T-helper 1 cell (primary cell): Measurements from ENCODE around the gene EYS.
A peak's percentile ranks its signal among the peaks of the same experiment; 100 is the strongest.

Experiments
- DNase-seq, 5 donors: peaks; one replicate each; pipeline ENCODE4 v3.0.0-alpha.2; 2012 to 2020

EYS gene

GRCh38 chr6:64415926-64416325, 1291.1 kb downstream of the EYS start:
- no peak for DNase-seq

GRCh38 chr6:64411226-64411625, 1295.8 kb downstream of the EYS start:
- DNase-seq = no peak

- DNase-seq = no peak
Observed at GRCh38 chr6:64409948-64410347, 1297.1 kb downstream of the EYS start.

- no peak for DNase-seq
Observed at GRCh38 chr6:64404396-64404795, 1302.6 kb downstream of the EYS start.

- no peak for DNase-seq
Observed at GRCh38 chr6:64383277-64383676, 1323.7 kb downstream of the EYS start.

- no peak for DNase-seq
Observed at GRCh38 chr6:64376394-64376793, 1330.6 kb downstream of the EYS start.

GRCh38 chr6:64357430-64357829, 1349.6 kb downstream of the EYS start:
- DNase-seq = no peak

- DNase-seq = no peak
Observed at GRCh38 chr6:64347411-64347810, 1359.6 kb downstream of the EYS start.

GRCh38 chr6:64335195-64335594, 1371.8 kb downstream of the EYS start:
- DNase-seq = no peak

- no peak for DNase-seq
Observed at GRCh38 chr6:64334636-64335035, 1372.4 kb downstream of the EYS start.

GRCh38 chr6:64330694-64331307, 1376.2 kb downstream of the EYS start:
- peak in 1 of 5 donors; percentile 2 for DNase-seq

- no peak for DNase-seq
Observed at GRCh38 chr6:64326939-64327338, 1380.1 kb downstream of the EYS start.

- no peak for DNase-seq
Observed at GRCh38 chr6:64325093-64325492, 1381.9 kb downstream of the EYS start.

- no peak for DNase-seq
Observed at GRCh38 chr6:64310214-64310613, 1396.8 kb downstream of the EYS start.

GRCh38 chr6:64301307-64302236, 1405.5 kb downstream of the EYS start:
- DNase-seq = no peak

GRCh38 chr6:64299176-64299575, 1407.8 kb downstream of the EYS start:
- no peak for DNase-seq

- no peak for DNase-seq
Observed at GRCh38 chr6:64294034-64294433, 1413.0 kb downstream of the EYS start.

GRCh38 chr6:64293298-64293697, 1413.7 kb downstream of the EYS start:
- no peak for DNase-seq

GRCh38 chr6:64290867-64291266, 1416.2 kb downstream of the EYS start:
- no peak for DNase-seq

- no peak for DNase-seq
Observed at GRCh38 chr6:64289931-64290330, 1417.1 kb downstream of the EYS start.

GRCh38 chr6:64288351-64288750, 1418.7 kb downstream of the EYS start:
- DNase-seq = no peak

- DNase-seq = no peak
Observed at GRCh38 chr6:64281167-64281566, 1425.9 kb downstream of the EYS start.

GRCh38 chr6:64280569-64280968, 1426.5 kb downstream of the EYS start:
- no peak for DNase-seq

GRCh38 chr6:64270083-64270482, 1436.9 kb downstream of the EYS start:
- no peak for DNase-seq
